ENCODE results near the gene GLB1L3. TPM values are rescaled to one million over a fixed set of nuclear protein-coding genes. Genes with fewer than 3 reads are reported as not detected.

The GLB1L3 gene
- total RNA-seq, 2 donors from 2014 or later: 2.3 to 7.1 TPM

- peaks cover 7% of the 10 kb centered on the region for H3K4me1 Mint-ChIP-seq
- peaks cover 2% of the 10 kb centered on the region for H3K27me3 Mint-ChIP-seq (ENCODE audit: insufficient read depth)
- no peaks in the 10 kb centered on the region for H3K36me3 Mint-ChIP-seq (ENCODE audit: low read depth)
These were observed 71.3 kb downstream of the GLB1L3 start for GRCh38 chr11:134347441-134347840.

GRCh38 chr11:134349109-134349801 is 73.1 kb downstream of the GLB1L3 start:
- no peak for TF ChIP-seq CTCF (conservative IDR thresholded peaks at IDR 0.05)
- H3K36me3 Mint-ChIP-seq (ENCODE audit: low read depth): peaks cover 2% of the 10 kb centered on the region
- H3K4me1 ChIP-seq (ENCODE audit: control insufficient read depth, insufficient read depth, low read length): no peaks in the 10 kb centered on the region
- H3K4me3 Mint-ChIP-seq: no peak overlapping the region
- DNase-seq: peak; percentile 59
- H3K9ac ChIP-seq (ENCODE audit: extremely low read depth, low read length, poor library complexity, severe bottlenecking): no peak overlapping the region
- no peak overlapping the region for H3K4me3 ChIP-seq (ENCODE audit: low read length)
- H3K9me3 ChIP-seq (ENCODE audit: control insufficient read depth, low read length): no peaks in the 10 kb centered on the region
- H3K4me1 Mint-ChIP-seq: peaks cover 7% of the 10 kb centered on the region
- no peaks in the 10 kb centered on the region for H3K27me3 Mint-ChIP-seq (ENCODE audit: insufficient read depth)
- H3K27ac ChIP-seq (ENCODE audit: low read depth, low read length): no peak overlapping the region
- no peak overlapping the region for H3K27ac Mint-ChIP-seq
- WGBS, 2 experiments (ENCODE audit: insufficient coverage in 1 of 2, insufficient read length in 1 of 2): 82 to 91% methylated on average over 5 to 6 of the region's 6 CpGs
- H3K36me3 ChIP-seq (ENCODE audit: control insufficient read depth, insufficient read depth, low read length): no peaks in the 10 kb centered on the region
- H3K27me3 ChIP-seq (ENCODE audit: control insufficient read depth, insufficient read depth, low read length, poor library complexity, severe bottlenecking): no peaks in the 10 kb centered on the region
- peaks cover 2% of the 10 kb centered on the region for H3K9me3 Mint-ChIP-seq

More at GRCh38 chr11:134347441-134347840, 71.3 kb downstream of the GLB1L3 start:
- Mint-ChIP-seq H3K4me3 (no peak overlapping the region), H3K9me3 (no peaks in the 10 kb centered on the region), H3K27ac (no peak overlapping the region)
- H3K36me3 ChIP-seq (ENCODE audit: control insufficient read depth, insufficient read depth, low read length): no peaks in the 10 kb centered on the region
- DNase-seq: no peak
- WGBS, 2 experiments (ENCODE audit: insufficient coverage in 1 of 2, insufficient read length in 1 of 2): 92 to 97% methylated on average over 8 to 10 of the region's 10 CpGs
- H3K27ac ChIP-seq (ENCODE audit: low read depth, low read length): no peak overlapping the region
- no peak overlapping the region for H3K4me3 ChIP-seq (ENCODE audit: low read length)
- no peak overlapping the region for H3K9ac ChIP-seq (ENCODE audit: extremely low read depth, low read length, poor library complexity, severe bottlenecking)
- no peaks in the 10 kb centered on the region for H3K27me3 ChIP-seq (ENCODE audit: control insufficient read depth, insufficient read depth, low read length, poor library complexity, severe bottlenecking)
- H3K9me3 ChIP-seq (ENCODE audit: control insufficient read depth, low read length): no peaks in the 10 kb centered on the region
- no peak for TF ChIP-seq CTCF (conservative IDR thresholded peaks at IDR 0.05)
- H3K4me1 ChIP-seq (ENCODE audit: control insufficient read depth, insufficient read depth, low read length): no peaks in the 10 kb centered on the region

DNA sequence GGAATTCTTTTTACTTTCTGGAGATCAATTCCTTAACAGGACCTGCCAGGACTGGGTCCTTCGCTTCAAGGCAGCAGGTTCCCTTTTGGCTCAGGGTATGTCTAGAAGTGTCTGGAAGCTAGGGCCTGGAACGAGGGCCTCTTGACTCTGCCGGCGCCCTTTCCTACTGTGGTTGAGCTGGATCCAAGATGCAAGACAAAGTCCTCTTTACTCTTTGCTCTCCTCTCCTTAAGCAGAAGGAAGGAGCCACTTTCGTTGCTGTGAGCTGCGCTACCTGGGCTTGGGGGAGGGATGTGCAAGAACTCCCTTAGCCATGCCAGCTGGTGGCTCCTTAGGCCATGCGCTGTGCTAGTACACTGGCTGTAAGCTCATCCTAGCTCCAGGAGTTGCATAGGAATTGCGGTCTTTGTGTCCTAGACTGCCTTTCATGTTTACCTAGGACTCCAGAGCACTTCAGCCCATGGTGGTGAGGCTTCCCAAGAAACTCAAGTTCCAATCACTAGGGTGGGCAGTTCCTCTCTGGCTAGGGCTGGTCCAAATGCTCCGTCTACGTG is 73.7 kb downstream of the GLB1L3 start:
- Histone ChIP-seq H3K9ac (ENCODE audit: extremely low read depth, low read length, poor library complexity, severe bottlenecking) (no peak overlapping the region), H3K27me3 (ENCODE audit: control insufficient read depth, insufficient read depth, low read length, poor library complexity, severe bottlenecking) (no peaks in the 10 kb centered on the region), H3K4me1 (ENCODE audit: control insufficient read depth, insufficient read depth, low read length) (no peaks in the 10 kb centered on the region), H3K36me3 (ENCODE audit: control insufficient read depth, insufficient read depth, low read length) (no peaks in the 10 kb centered on the region), H3K9me3 (ENCODE audit: control insufficient read depth, low read length) (no peaks in the 10 kb centered on the region), H3K27ac (ENCODE audit: low read depth, low read length) (no peak overlapping the region), H3K4me3 (ENCODE audit: low read length) (no peak overlapping the region)
- Mint-ChIP-seq H3K27me3 (ENCODE audit: insufficient read depth) (no peaks in the 10 kb centered on the region), H3K36me3 (ENCODE audit: low read depth) (peaks cover 2% of the 10 kb centered on the region), H3K4me1 (peaks cover 7% of the 10 kb centered on the region), H3K9me3 (peaks cover 2% of the 10 kb centered on the region), H3K4me3 (no peak overlapping the region), H3K27ac (no peak overlapping the region)
- WGBS, 2 experiments (ENCODE audit: insufficient coverage in 1 of 2, insufficient read length in 1 of 2): 87 to 95% methylated on average over 3 to 10 of the region's 10 CpGs
- DNase-seq: peak; percentile 77
- TF ChIP-seq CTCF (conservative IDR thresholded peaks at IDR 0.05): no peak

All from endodermal cell (in vitro differentiated cells).